Measurements from ENCODE around the gene HMBS. TPM values are rescaled to one million over a fixed set of nuclear protein-coding genes. Genes with fewer than 3 reads are reported as not detected.

HMBS gene
- total RNA-seq, 2 experiments from 2014 or later: 33.6 to 36.1 TPM

- no peaks in the 10 kb centered on the region for H3K27me3 Mint-ChIP-seq
- POLR2A ChIA-PET: interaction anchor here (0.9 to 1.0 kb wide), 2 partner anchors 12 to 71 kb away, joined by 3 read pairs; partner anchors contain the start of genes DPAGT1, RPS25 and TRAPPC4
- intact Hi-C loops (cut with micrococcal nuclease): no loop called here
These were observed 4.6 kb downstream of the HMBS start for GRCh38 chr11:119089319-119089718.

GRCh38 chr11:119091178-119091577 is 6.5 kb downstream of the HMBS start:
- H3K27ac Mint-ChIP-seq: no peak overlapping the region
- no peak for TF ChIP-seq CTCF (IDR thresholded peaks at IDR 0.05)
- no peak overlapping the region for H3K4me3 Mint-ChIP-seq
- peaks cover 1% of the 10 kb centered on the region for H3K27me3 Mint-ChIP-seq
- DNase-seq (no peak), ATAC-seq (no peak)
- CTCF ChIA-PET: interaction anchor here (0.6 to 1.3 kb wide), 3 partner anchors 9 to 249 kb away, joined by 3 to 4 read pairs (median 3); no protein-coding TSS in a partner anchor
- intact Hi-C loops (cut with micrococcal nuclease): no loop called here
- no peaks in the 10 kb centered on the region for H3K9me3 Mint-ChIP-seq
- H3K4me1 Mint-ChIP-seq (ENCODE audit: low read depth): peaks cover 26% of the 10 kb centered on the region
- peaks cover 46% of the 10 kb centered on the region for H3K36me3 Mint-ChIP-seq (ENCODE audit: low read depth)
- POLR2A ChIA-PET: interaction anchor here (0.7 to 7.0 kb wide), 9 partner anchors 9 to 34 kb away, joined by 3 to 107 read pairs (median 5); partner anchors contain the start of genes C2CD2L, DPAGT1, HYOU1 and VPS11

More at GRCh38 chr11:119089319-119089718, 4.6 kb downstream of the HMBS start:
- DNase-seq (no peak), ATAC-seq (no peak)
- H3K9me3 Mint-ChIP-seq: no peaks in the 10 kb centered on the region
- H3K4me3 Mint-ChIP-seq: no peak overlapping the region
- H3K27ac Mint-ChIP-seq: no peak overlapping the region
- H3K4me1 Mint-ChIP-seq (ENCODE audit: low read depth): peaks cover 29% of the 10 kb centered on the region
- CTCF ChIA-PET: interaction anchor here (2.2 kb wide), 1 partner anchor 21 kb away, joined by 5 read pairs; the partner anchor contains the start of gene VPS11
- no peak for TF ChIP-seq CTCF (IDR thresholded peaks at IDR 0.05)
- peaks cover 36% of the 10 kb centered on the region for H3K36me3 Mint-ChIP-seq (ENCODE audit: low read depth)

GRCh38 chr11:119091966-119092879 is 7.5 kb downstream of the HMBS start:
- POLR2A ChIA-PET: interaction anchor here (0.6 to 7.0 kb wide), 21 partner anchors 7 to 231 kb away, joined by 3 to 107 read pairs (median 5); partner anchors contain the start of genes C2CD2L, DPAGT1, HINFP and HMBS
- Mint-ChIP-seq H3K27me3 (peaks cover 1% of the 10 kb centered on the region), H3K36me3 (ENCODE audit: low read depth) (peaks cover 55% of the 10 kb centered on the region), H3K4me1 (ENCODE audit: low read depth) (peaks cover 31% of the 10 kb centered on the region), H3K27ac (peak overlapping the region; percentile 17), H3K9me3 (no peaks in the 10 kb centered on the region), H3K4me3 (peak overlapping the region; percentile 93)
- no peak for DNase-seq
- TF ChIP-seq CTCF (IDR thresholded peaks at IDR 0.05): no peak
- intact Hi-C loops (cut with micrococcal nuclease): no loop called here
- CTCF ChIA-PET: interaction anchor here (0.6 to 1.5 kb wide), 5 partner anchors 8 to 231 kb away, joined by 3 to 4 read pairs (median 3); partner anchors contain the start of genes C2CD2L and VPS11
- no peak for ATAC-seq

- no peak for TF ChIP-seq CTCF (IDR thresholded peaks at IDR 0.05)
- POLR2A ChIA-PET: interaction anchor here (0.6 to 7.0 kb wide), 25 partner anchors 8 to 230 kb away, joined by 3 to 107 read pairs (median 5); partner anchors contain the start of genes C2CD2L, DPAGT1, HINFP and HMBS
- Mint-ChIP-seq H3K27me3 (peaks cover 1% of the 10 kb centered on the region), H3K27ac (peak overlapping the region; percentile 86), H3K9me3 (no peaks in the 10 kb centered on the region), H3K36me3 (ENCODE audit: low read depth) (peaks cover 62% of the 10 kb centered on the region), H3K4me1 (ENCODE audit: low read depth) (peaks cover 27% of the 10 kb centered on the region), H3K4me3 (peak overlapping the region; percentile 93)
- ATAC-seq (no peak), DNase-seq (no peak)
- intact Hi-C loops (cut with micrococcal nuclease): no loop called here
- CTCF ChIA-PET: interaction anchor here (0.7 to 1.7 kb wide), 4 partner anchors 14 to 103 kb away, joined by 3 to 7 read pairs (median 3); partner anchors contain the start of genes C2CD2L and VPS11
These were observed 8.5 kb downstream of the HMBS start for GRCh38 chr11:119092880-119093842.
